HG03139 (cell line): Measurements from ENCODE around the gene RBMS3.

ENCODE experiments used
- ATAC-seq: cut with Tn5 transposase; IDR thresholded peaks from one replicate; pipeline ENCODE4 v1.9.1; 2021; ENCODE audit not compliant: unreplicated experiment

Gene RBMS3

DNA sequence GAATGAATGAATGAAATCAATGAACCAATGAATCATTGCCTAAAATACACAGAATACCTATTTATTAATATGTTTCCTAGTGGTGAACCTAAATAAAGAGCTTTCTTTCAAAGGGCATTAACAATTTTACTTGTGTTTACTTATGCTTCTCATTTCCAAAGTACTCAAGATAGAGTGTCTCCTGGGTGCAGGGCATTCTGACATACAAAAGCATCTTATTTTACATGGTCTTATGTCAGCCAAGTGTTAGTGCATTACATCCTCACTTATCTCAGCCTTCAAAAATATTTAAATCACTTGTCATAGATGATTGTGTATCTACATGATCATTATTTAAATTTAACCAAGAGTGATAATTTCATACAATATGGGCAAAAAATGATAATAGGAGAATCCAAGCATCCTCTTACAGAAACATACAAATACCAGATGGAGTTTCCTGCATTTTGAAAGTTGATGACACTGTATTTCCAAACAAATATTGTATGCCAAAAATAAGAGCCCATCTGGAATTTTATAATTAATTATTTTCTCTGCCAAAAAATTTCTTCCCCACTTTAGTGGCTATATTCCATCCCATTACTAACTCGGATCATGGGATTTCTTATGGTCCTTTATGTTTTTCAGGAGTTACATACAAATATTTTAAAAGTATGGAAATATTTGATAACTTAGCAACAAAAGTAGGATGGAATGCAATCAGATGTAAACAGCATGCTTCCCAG, 279.0 kb downstream of the RBMS3 start:
- ATAC-seq = no peak

DNA sequence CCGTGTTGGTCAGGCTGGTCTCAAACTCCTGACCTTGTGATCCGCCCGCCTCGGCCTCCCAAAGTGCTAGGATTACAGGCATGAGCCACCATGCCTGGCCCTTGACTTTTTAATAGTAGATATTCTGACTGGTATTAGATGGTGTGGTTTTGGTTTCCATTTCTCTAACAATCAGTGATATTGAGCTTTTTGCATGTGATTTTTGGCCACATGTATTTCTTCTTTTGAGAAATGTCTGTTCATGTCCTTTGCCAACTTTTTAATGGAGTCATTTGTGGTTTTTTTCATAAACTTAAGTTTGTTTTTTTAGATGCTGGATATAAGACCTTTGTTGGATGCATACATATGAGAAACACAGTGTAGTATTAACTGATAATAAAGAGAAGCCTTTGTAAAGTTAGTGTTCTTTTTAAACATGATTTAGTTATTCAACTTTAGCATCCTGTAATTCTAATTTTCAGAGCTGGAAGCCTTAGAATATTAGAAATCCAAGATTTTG, 280.8 kb downstream of the RBMS3 start:
- no peak for ATAC-seq

DNA sequence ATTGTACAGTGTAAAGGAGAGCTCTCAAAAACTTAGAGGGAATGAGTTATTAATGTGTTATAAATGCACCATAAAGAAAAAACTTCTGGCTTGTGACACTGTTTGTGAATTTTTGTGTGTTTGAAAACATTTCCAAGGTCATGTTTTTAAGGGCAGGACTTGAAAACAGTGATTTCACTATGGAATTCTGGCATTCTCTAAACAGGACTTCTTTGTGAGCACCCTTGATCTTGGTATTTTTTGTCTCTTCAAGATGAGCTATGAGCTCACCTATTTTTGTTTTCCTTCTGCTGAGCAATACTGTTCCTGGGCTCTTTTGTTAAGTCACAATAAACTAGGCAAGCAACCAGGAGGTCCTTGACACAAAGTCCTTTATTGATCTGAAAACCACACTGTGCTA, 284.4 kb downstream of the RBMS3 start:
- no peak for ATAC-seq

DNA sequence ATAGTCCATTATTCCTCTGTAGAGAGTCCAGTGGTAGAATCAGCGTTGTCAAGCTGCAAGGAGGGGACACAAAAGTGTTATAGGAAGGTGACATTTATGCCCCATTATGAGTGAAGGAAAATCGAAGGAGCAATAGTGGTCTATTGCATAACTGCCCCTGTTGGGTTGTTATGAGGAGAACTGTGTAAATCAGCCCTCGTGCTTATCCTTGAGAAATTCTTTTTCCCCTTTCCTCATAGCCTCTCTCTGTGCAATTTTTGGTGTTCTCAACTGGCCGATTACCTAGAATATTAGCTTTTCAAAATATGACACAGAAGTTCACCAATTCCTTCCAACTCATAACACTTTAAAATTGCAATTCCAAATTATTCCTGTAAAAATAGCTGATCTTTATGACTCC, 286.6 kb downstream of the RBMS3 start:
- ATAC-seq = no peak

DNA sequence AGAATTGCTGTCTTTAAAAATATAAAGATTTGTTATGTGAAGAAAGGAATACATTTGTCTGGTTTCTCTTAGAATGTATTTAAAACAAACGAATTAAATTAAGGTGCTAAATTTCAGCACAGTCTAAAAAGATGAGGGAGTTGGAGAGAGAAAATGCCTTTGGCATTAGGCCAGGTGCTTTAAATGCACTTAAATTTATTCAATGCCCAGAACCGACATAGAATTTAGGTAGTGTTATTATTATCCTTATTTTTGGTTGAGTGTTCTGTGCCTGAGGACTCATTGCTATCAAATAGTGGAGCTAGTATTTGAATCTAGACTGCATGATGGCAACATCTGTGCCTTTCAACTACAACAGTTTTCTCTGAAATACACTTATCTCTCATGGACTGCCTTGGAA, 287.5 kb downstream of the RBMS3 start:
- ATAC-seq = no peak

DNA sequence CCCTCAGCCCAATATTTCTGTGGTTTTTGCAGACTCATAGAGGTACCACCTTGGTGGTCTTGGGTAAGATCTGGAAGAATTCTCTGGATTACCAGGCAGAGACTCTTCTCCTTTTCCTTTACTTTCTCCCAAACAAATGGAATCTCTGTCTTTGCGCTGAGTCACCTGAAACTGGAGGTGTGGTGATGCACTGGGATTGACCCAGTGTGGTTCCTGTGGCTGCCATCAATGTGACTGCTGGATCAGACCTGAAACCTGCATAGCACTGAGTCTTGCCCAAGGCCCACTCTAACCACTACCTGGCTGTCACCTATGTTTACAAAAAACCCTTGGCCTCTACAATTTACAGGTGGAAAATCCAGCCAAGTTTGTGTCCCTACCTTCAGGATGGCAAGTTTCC, 295.3 kb downstream of the RBMS3 start:
- ATAC-seq = no peak

DNA sequence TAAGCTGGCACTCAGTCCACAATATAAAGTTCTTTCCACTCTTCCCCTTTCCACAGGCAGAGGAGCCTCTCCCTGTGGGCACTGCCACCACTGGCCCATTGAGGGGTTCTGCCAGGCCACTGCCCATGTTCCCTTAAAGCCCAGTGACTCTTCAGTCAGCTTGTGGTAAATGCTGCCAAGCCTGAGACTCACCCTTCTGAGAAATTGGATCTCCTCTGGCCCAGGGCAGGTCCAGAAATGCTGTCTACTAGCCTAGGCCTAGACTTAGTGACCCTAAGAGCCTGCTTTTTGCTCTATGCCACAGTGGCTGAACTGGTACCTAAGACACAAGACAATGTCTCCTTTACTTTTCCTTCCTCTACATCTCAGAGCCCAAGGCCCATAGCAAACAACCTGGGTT, 295.8 kb downstream of the RBMS3 start:
- no peak for ATAC-seq

DNA sequence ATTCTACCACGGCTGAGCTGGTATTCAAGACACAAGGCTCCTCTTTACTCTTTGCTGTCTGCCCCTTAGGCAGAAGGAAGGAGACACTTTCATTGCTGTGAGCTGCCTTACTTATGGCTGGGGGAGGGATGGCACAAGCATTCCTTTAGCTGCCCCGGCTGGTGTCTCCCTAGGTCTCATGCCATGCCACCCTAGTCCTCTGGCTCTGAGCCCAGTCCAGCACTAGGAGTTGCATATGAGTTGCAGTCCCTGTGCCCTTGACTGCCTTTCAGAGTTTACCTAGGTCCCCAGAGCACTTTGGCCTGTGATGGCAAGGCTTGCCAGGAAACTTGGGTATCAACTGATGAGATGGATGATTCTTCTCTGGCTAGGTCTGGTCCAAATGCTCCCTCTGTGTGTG, 296.4 kb downstream of the RBMS3 start:
- no peak for ATAC-seq

DNA sequence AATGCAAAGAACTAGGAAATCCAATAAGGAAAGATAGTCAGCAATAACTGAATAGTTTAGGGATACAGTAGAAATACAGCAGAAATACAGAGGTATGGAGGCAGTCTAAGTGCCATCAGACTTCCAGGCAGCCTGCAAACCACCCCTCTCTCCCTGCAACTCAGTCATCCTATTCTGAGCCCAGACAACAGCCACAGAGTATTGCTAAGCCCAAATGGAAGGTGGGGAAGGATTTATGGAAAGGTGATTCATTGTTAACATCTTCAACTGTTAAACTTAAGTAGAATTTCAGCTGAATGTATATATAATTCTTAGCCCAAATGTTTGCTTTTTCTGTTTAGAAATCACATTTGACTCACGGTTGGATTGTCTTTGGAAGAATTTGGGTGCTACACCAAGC, 300.4 kb downstream of the RBMS3 start:
- no peak for ATAC-seq

DNA sequence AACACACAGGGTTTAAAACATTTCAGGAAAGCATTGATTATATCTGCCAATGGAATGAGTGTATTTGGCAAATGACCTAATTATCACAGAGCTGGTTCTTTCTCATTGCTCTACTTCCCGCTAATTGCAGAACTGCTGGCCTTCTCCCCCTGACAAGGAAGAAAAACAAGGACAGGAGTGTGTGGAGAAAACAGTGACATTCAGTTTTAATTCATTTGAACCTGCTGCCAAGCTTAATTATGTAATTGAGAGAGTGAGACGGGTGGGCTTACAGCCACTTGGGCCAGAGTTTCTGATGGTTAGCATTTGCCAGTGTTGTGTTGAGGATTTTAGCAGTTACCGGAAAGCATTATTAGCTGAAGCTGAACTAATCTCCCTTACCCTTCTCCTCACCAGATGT, 301.4 kb downstream of the RBMS3 start:
- no peak for ATAC-seq

DNA sequence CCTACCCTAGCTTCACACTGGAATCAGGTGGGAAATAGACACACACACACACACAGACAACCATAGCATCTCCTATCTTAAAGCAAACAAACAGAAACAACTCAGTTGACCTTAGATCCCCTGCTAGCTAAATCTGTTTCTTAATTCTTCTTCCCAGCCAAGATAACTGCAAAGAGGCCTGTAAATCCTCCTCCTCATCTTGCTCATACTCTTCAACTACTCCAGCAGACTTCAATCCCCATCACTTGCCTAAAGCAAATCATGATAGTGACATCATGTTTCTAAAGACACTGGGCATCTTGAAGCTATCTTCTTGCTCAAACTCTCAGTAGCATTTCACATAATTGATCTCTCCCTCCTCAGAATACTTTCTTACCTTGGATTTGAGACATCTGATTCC, 303.0 kb downstream of the RBMS3 start:
- ATAC-seq = no peak

DNA sequence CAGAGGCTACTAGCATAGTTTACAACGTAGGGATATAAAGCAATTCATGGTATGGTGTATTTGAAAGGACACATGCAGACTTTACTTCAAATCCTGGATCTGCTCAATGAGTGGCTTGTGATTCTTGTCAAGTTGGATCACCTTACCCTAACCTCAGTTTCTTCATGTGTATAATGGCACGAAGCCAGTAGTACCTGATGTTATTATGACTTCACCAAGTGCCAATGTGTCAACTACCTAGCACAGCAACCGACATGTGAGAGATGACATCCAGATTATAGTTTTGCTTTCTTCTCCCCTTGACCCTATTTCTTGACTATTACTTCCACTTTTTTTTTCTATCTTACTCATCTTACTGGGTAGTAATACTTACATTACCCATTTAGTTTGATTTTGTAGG, 304.5 kb downstream of the RBMS3 start:
- no peak for ATAC-seq

DNA sequence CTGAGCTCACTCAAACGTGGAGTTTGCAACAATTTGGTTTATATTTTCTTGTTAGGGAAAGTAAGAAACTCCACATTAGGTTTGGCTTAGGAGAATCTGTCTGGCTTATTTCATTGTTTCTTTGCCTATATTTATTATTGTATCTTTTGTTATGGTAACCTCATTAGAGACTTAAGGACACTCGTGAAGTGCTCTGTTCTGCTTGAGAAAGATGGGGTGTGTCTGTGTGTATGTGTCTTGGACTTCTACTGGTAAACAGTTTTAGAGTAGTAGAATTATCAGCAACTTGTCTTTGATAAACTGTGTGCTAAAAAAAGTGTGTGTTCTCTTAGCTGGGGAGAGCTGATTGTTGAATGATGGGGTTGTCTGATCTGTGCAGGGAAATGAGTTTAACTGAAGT, 306.5 kb downstream of the RBMS3 start:
- no peak for ATAC-seq

DNA sequence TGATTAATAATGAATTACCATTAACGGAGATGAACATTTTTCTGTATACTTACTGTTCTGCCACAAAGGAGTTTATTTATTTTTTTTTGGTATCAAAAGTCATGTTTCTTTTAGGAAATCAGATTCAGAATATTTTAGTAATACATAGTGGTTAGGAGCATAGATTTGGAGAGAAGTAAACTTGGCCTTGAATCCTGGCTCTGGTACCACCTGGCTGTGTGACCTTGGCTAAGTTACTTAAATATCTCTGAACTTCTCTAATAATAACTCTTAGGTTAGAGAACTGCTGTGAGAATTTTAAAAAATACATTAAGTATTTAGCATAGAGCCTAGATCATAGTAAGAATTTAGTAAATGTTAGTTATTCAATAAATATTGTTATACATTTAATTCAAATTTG, 309.1 kb downstream of the RBMS3 start:
- no peak for ATAC-seq

DNA sequence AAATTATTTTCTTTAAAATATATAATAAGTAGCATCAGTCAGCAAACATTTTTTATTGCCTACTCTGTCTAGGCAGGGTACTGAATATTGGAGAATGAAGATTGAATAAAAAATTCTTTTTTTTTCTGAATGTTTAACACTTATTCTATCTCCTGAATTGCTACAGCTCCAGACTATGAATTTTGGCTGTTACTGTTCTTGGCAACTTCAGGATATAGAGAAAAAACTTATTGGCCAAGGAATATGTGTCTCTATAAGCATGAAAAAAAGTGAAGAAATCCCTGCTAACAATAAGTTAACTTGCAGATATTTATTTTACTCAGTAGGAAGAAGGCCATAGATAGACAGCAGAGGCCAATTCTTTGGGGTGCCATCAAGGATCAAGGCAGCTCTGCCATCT, 309.6 kb downstream of the RBMS3 start:
- ATAC-seq = no peak

DNA sequence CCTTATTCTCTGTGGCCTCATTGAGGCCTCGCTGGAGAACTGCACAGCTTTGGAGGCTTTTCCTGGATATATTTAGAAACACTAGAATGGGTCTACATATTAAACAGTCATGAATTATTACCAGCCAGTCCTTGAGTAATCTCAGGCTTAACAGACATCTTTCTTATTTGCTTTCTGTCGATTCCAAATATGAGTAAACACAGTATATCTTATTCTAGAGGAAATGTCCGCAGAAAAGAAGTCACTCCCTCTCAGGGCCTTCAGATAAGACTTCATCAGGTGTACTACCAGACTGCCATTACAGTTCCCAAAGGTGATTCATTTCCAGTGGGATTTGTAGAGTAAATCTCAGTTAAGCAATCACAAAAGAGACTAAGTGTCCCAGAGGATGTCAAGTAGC, 310.7 kb downstream of the RBMS3 start:
- no peak for ATAC-seq

DNA sequence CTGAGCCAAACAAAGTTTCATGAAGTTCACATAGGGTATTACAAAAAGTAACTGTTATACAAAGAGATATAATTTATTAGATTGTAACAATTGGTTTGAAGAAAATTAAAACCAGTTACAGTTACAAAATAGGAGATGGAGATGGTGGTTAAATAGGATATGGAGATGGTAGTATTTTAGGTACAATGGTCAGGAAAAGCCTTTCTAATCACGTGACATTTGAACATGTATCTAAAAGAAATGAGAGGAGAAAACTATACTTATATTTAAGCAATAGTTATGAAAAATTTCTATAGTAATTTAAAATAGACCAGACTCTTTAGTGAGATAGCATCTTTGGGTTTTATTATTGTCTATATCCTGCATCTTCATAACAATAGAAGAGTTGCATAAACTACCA, 312.9 kb downstream of the RBMS3 start:
- no peak for ATAC-seq

DNA sequence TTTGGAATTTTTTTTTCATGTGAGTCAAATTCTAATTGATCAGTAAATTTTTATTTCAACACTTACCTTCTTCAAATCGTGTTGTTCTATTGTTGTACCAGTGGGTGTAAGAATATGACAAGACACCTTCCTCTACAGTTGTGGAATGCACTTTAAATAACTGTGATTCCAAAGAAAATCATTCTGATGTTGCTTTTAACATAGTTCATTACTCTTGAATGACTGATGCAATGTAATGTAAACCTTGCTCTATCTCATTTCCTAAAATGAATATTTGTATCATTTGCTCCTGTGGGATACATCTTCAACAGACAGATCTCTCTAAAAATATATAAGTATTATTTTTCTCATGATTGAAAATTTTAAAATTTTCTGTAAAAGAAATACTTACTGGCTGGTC, 313.4 kb downstream of the RBMS3 start:
- no peak for ATAC-seq

DNA sequence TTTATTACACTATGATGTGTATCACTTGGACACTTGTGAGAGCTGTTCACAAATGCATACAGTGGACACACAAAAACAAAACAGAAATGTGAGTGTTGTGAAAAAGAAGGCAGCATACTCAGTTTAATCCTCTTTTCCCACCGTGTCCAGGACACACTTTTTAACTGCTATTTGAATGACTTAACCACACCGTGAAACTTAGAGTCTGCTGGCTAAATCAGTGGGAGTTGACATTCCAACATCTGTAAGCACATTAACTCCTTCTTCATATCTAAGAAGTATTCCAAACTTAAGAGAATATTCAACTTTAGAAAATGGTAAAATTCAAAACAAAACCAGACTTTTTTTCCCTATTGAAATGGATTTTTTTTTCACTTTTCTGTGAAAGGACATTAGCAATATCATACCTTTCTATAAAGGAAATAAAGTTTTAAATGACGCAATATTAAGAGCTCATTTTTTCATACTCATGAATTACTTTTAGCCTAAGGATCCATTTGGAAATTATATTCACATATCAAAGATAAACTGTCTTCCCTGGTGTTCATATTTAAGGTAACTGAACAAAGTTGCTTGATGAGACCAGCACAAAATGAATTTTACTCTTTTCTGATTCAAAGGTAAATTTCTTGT, 316.6 kb downstream of the RBMS3 start:
- no peak for ATAC-seq

DNA sequence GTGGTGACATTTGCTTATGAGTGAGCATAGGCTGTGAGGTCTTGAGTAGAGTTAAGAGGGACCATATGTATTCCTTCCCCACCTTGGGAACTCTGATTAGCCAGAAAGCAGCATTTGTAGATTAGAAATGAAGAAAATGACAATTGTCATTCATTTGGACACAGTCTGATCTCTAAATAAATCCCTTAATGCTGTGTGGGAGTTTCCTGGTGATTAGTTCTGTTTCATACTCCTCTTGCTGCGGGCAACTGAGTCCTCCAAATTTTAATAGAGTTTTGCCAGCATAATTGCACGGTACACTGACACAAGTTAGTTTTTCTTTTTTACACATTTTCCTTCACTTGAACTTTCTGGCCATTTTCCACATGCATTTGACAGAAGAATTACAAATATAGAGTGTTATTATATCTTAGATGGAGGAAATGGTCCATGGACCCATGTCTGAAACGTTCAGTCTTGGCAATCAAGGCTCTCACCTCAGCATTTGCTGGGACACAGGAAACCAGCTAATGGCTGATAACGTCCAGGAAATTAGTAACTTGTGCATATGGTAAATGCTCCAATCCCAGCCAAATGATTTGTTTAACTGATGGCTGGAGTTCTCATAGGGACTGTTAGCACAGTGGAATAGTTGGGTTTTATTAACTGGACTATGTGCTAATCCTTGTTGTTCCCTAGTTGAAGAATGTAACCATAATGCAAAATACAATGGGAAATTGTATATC, 321.2 kb downstream of the RBMS3 start:
- ATAC-seq = no peak

DNA sequence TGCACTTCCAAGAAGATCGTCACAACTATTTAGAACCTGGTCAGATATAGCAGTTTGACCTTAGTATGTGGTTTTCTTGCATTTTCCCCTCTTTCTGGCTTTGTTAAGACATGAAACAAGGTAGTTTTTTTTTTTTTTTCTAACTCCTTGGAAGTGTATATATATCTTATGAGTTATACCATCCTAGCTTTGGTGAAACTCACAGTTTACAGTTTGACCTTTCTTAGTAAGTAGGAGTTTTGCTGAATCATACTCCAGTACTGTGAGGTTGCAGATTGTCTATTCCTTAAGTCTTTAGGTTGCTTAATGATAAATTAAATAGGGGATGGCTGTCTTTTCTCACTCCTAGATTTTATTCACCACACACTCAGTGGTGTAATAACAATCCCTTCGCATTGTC, 325.0 kb downstream of the RBMS3 start:
- ATAC-seq = no peak

DNA sequence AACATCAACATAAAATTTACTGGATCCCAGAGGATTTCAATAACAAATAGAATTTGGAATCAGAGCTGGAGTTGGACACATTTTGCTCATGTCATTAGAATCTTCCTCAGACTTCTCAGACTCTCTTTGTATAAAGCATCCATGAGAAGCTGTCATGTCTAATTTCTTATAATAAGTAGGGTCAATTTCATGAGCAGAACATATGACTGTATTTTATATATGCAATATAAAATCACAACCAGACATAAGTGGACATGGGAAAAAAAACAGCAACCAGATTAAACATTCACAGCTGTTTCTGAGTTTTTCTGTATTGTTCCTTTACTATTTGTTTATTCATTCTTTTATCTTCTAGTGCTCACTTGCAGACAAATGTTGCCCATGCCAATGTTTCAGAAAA, 325.5 kb downstream of the RBMS3 start:
- ATAC-seq = no peak
